SU-DHL-6 (cell line): ENCODE results near the gene CUTA.

Source experiments
- EZH2phosphoT487 ChIP-seq: fragments of 200-600 bp; sonication (generic), shearing (Covaris generic); conservative IDR thresholded peaks from 2 replicates; pipeline ENCODE4 v1.6.1; 2018; ENCODE audit warnings: mild to moderate bottlenecking, antibody characterized with exemption, low read length, moderate library complexity, mixed read lengths
- TF ChIP-seq, protein P1 (sequence below): fragments of 200-600 bp; sonication (generic); IDR thresholded peaks from one replicate; pipeline ENCODE4 v1.5.1; 2017; ENCODE audit warnings: antibody characterized with exemption, mild to moderate bottlenecking, low read length, moderate library complexity; ENCODE audit not compliant: insufficient read depth, poor library complexity, severe bottlenecking

- TF ChIP-seq, protein P1, sequence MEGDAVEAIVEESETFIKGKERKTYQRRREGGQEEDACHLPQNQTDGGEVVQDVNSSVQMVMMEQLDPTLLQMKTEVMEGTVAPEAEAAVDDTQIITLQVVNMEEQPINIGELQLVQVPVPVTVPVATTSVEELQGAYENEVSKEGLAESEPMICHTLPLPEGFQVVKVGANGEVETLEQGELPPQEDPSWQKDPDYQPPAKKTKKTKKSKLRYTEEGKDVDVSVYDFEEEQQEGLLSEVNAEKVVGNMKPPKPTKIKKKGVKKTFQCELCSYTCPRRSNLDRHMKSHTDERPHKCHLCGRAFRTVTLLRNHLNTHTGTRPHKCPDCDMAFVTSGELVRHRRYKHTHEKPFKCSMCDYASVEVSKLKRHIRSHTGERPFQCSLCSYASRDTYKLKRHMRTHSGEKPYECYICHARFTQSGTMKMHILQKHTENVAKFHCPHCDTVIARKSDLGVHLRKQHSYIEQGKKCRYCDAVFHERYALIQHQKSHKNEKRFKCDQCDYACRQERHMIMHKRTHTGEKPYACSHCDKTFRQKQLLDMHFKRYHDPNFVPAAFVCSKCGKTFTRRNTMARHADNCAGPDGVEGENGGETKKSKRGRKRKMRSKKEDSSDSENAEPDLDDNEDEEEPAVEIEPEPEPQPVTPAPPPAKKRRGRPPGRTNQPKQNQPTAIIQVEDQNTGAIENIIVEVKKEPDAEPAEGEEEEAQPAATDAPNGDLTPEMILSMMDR: no peak
- no peak for TF ChIP-seq EZH2phosphoT487
Observed at GRCh38 chr6:33373960-33374910, 43.7 kb downstream of the CUTA start.
